Peyer's patch (tissue), 4 donors: ENCODE data around the gene OMA1.
"Not testable (repeated sequence)": the region's sequence is repeated elsewhere in the genome, so short reads cannot be mapped to it uniquely, and the experiment has no call there.

Experiments
- POLR2A ChIP-seq, 2 donors: fragments of 450-650 bp; IDR thresholded peaks; one replicate each; pipeline ENCODE4 v1.5.1; 2017; ENCODE audit warnings: antibody characterized with exemption in 2 of 2, mild to moderate bottlenecking in 2 of 2, moderate library complexity in 2 of 2
- TF ChIP-seq, protein P1 (sequence below), 6 experiments: fragments of 450-650 bp in 4 of 6; fragments of 200-600 bp in 2 of 6; sonication (generic) in 1 of 6; IDR thresholded peaks; one replicate each; pipeline ENCODE4 v1.5.1; 2017 to 2019; ENCODE audit warnings: antibody characterized with exemption in 6 of 6, mild to moderate bottlenecking in 3 of 6, moderate library complexity in 1 of 6

DNA sequence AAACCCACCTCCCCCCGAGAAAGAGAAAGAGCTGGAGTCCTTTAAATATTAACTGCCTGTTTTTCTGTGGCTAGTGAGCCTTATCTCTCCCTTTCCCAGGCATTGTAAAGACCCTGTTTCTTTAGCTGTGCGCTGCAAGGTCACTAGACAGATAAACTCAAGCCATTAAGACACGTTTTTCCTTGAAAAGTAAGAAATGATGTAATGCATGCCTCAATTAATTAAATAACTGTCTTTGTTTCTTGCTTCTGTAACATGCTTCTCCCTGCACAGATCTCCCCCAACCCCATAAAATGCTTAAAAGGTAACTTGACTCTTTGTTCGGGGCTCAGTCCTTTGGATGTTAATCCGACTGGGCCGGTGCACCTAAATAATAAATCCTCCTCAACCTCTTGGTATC, 2.8 kb upstream of the OMA1 start:
- TF ChIP-seq POLR2A (IDR thresholded peaks at IDR 0.05) = not testable (repeated sequence)
- TF ChIP-seq, protein P1, sequence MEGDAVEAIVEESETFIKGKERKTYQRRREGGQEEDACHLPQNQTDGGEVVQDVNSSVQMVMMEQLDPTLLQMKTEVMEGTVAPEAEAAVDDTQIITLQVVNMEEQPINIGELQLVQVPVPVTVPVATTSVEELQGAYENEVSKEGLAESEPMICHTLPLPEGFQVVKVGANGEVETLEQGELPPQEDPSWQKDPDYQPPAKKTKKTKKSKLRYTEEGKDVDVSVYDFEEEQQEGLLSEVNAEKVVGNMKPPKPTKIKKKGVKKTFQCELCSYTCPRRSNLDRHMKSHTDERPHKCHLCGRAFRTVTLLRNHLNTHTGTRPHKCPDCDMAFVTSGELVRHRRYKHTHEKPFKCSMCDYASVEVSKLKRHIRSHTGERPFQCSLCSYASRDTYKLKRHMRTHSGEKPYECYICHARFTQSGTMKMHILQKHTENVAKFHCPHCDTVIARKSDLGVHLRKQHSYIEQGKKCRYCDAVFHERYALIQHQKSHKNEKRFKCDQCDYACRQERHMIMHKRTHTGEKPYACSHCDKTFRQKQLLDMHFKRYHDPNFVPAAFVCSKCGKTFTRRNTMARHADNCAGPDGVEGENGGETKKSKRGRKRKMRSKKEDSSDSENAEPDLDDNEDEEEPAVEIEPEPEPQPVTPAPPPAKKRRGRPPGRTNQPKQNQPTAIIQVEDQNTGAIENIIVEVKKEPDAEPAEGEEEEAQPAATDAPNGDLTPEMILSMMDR (IDR thresholded peaks at IDR 0.05) = not testable (repeated sequence)
